HG03196 (cell line): Measurements from ENCODE around the gene FBN2.
"Not testable (repeated sequence)": the region's sequence is repeated elsewhere in the genome, so short reads cannot be mapped to it uniquely, and the experiment has no call there.

ENCODE experiments used
- ATAC-seq: cut with Tn5 transposase; IDR thresholded peaks from one replicate; pipeline ENCODE4 v1.9.1; 2021; ENCODE audit not compliant: unreplicated experiment

FBN2 gene

DNA sequence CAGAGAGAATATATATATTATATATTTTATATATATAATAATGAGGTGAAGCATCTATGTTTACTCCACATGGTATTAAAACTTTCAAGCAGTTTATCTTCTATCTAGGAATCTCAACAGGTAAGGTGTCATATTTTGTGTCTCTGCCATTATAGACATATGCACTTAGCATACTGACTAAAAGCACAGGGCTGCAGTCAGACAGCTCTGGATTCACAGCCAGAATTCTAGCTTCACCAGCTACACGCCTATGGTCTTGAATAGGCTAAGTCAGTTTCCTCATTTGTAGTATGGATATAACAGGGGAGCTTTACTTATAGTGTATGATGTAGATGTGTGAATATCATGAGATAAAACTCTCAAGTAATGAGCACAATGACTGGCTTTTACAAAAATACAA lies 57.9 kb downstream of the FBN2 start:
- ATAC-seq, result no peak

DNA sequence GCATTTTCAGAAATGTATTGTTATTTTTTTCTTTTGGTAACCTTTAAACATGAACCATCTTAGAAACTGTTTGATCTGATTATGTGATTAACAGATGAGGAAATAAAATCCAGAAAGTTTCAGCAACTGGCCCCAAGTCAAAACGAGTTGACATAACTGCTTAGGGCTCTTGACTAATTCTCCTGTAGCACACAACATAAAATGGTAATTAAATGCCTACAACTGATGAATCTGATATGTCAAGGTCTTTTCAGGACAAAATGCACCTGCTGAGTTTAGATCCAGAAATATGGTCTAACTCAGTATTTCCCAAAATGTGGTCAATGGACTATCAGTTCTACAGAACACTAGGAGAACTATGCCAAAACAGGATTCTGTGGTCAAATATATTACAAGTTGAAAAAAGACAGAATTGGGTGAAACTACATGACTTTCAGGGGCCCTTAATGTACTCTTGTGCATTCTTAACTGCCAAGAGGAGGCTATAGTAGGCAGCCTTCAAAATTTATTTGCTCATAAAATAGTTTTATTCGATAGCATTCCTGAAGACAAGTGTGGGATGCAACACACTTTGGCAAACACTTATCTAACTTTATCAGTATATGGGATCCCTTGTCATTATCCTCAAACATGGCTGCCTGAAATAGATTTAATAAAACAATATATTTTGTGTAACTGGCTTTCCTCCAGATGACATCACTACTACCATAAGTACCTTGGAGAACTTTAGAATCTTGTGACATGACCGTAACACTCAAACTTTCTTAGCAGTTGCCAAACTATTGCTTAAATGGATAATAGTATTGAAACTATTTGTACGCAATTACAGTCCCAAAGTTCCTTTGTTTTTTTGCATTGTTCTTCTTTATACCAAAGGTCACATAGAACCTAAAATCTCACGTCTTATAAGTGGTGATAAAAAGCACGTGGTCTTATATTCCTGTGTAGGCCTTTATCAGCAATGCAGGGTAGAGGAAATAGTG lies 59.4 kb downstream of the FBN2 start:
- no peak for ATAC-seq

DNA sequence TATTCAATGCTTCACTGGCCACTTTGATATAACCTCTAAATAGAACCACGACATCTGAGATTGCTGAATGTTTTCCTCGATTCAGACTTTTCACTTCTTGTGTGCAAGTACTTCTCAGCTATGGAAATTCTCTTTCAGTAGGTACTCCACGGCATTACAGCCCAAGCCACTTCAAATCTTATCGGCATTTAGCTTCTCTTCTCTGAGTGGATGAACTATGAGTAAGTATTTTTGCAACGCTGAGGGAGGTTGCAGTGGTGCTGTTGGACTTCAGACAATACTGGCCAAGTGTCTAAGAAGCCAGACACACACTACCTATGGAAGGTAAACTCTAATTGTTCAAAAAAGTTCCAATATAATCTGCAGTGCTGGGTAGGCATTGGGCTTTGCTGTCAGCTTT lies 60.1 kb downstream of the FBN2 start:
- no peak for ATAC-seq

DNA sequence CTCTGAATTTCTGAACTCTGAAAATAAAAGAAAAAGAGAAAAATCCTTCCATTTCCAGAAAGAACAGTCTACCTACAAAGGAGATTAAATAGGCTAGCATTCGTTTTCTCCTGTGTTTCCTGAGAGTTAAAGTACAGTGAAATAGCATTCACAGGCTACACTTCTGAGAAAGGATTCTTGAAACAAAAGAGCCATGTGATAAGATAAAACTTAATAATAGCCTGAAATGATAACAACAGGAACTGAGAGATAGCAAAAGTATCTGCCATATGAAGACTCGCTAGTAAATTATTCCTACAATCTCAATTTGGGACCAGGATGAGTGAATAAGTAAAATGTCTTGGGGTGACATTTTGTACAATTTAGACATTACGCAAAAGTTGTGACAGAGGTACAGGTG lies 62.4 kb downstream of the FBN2 start:
- no peak for ATAC-seq

DNA sequence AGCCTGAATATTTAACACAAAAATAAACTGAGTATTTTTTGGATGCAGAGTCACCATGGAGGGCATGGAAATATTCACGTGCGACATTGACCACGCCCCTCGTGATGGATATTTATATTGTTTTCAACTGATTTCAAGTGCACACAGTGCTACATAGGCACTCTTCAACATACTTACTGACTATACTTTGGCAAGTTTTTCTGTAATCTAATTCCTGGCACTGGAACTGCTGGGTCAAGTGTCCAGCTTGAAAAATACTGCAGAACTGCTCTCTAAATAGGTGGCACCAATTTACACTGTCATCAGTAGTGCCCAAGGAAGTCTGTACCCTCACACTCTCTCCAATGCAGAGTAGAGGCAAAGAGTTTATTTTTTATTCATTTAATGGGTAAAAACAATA lies 65.1 kb downstream of the FBN2 start:
- no peak for ATAC-seq

DNA sequence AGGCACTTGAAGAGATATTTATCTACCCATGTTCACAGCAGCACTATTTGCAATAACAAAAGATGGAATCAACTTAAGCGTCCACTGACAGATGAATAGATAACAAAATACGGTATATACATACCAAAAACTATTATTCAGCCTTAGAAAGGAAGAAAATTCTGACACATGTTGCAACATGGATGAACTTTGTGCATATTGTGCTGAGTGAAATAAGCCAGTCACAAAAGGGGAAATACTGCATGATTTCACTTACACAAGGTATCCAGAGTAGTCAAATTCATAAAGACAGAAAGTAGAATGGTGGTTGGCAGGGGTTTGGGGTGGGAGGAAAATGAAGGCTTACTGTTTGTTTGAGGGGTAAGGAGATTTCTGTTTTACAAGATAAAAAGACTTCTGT lies 66.0 kb downstream of the FBN2 start:
- no peak for ATAC-seq

DNA sequence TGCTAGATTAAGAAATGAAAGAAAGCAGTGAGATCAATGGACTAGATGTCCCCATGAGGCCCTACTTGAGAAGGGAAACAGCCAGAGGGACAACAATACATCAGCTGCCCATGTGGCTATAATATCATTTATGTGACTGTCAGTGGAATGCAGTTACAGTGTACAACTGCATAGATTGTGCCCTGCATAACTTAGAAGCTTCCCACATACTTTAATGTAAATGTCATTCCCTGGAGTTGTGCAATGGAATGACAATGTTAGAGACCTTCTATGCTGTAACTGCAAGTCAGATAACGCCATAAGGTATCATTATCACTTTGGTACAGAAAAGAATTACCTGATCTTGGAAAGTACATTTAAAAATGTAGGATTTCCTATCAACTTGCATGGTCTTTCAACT lies 67.4 kb downstream of the FBN2 start:
- no peak for ATAC-seq

DNA sequence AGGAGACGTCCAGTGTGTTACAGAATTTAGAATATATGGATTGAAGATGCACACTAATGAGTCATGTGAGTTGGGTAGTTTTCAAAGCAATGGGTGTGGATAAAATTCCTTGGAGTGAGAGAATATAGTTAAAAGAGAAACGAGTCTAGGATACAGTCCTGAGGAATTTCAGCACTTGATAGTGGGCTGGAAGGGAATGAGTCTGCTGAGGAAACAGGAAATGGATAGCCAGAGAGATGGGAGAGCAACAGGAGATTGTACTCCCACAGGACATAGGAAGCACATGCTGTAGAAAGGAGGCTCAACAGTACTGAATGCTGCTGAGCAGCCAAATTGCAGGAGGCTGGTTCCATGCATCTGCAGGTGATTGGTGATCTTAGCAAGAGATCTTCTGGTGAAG lies 68.1 kb downstream of the FBN2 start:
- ATAC-seq, result no peak

DNA sequence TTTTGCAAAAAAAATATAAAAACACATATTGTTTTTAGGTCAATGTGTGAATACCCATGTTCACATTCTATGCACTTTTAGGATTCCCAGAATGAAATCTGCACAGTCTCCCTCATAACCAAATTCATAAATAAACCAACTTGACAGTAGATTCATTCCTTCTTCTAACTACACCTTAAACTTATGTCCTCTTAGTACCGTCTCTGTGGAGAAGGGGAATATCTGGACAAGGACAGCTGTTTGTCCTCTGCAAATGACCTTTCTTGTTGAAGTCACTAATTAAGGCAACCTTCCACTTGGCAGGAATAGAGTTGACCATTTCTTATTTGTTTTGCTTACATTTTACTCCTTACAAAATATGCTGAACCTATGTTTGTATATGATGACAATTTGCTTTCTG lies 71.1 kb downstream of the FBN2 start:
- no peak for ATAC-seq

DNA sequence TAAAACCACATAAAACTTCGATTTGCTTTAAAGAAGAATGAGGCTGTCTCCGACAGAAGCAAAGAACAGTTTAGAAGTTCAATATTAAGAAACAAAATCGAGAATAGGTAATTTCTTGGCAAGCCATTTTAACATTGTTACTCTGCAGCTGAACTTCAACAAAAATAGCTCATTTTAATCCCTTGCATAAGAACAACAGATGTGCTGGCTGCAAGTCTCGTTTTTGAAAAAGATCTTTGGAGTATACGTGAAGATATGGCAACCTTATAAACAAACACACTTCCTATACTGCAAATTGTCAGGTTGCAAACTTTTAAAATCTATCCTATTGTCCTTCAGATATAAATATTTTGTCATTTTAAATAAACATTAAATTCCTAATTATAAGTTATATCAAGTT lies 71.5 kb downstream of the FBN2 start:
- no peak for ATAC-seq

DNA sequence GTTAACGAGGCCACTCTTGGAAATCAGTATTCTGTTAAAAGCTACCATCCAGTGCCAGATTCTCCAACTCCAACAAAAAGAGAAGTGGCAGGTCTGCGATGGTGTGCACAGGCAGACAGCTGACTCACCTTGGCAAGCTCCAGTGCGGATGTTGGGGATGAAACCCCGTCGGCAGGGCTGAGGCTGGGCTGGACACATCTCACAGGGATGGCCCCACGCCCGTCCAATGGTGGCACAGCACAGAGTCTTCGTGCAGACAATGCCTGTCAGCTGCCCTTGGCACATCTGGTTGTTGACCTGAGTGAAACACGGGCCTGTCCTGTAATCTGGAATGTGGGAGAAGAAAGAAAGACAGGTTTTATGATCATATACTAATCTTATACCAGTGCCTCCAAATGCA lies 73.4 kb downstream of the FBN2 start:
- no peak for ATAC-seq

DNA sequence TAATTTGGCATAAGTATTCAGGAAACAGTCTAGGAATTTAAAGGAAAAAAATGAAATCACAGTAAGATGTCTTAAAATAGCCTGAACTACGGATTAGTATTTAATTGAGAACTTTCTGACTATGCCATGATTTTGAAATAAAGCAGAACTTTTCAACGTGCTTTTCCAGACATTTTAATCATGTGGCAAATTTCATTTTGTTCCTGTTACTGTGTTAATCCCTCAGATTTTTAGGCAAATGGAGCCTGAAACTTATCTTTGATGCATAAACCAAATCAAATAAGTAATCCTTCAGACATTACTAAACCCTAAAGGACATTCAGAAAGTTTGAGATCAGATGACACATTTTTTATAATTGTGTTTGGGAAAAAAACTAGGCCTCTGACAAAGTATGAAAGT lies 75.7 kb downstream of the FBN2 start:
- no peak for ATAC-seq

DNA sequence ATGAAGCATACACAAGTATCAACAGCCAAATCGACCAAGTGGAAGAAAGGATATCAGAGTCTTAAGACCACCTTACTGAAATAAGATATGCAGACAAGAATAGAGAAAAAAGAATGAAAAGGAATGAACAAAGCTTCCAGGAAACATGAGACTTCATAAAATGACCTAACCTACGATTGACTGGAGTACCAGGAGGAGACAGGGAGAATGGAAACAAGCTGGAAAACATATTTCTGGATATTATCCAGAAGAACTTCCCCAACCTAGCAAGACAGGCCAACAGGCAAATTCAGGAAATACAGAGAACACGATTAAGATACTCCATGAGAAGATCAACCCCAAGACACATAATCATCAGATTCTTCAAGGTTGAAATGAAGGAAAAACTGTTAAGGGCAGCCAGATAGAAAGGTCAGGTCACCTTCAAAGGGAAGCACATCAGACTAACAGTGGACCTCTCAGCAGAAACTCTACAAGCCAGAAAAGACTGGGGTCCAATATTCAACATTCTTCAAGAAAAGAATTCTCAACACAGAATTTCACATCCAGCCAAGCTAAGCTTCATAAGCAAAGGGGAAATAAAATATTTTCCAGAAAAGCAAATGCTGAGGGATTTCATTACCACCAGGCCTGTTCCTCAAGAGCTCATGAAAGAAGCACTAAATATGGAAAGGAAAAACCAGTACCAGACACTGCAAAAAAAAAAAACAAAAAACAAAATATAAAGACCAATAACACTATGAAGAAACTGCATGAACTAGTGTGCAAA lies 80.7 kb downstream of the FBN2 start:
- ATAC-seq, result not testable (repeated sequence)

DNA sequence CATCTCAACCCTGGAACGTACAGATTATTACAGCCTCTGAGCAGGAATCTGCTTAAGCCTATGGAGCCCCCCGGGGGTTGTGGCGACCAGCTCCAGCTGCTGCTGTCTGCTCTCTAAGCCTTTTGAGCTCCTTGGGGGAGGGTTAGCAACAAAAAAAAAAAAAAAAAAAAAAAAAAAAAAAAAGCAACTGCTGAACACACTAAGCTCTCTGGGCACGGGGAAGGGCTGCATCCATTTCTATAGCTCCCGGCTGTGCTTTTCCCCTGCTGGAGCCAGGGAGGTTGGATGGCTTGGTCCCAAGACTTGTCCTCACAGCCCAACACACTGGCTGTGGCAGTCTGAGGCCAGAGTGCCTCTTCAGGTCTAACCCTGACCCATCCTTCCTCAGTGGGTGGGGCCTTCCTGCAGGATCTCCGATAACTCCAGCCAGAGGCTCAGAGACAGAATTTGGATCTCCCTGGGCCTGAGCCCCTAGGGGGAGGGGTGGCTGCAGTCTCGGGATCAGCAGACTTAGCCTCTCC lies 82.1 kb downstream of the FBN2 start:
- no peak for ATAC-seq

DNA sequence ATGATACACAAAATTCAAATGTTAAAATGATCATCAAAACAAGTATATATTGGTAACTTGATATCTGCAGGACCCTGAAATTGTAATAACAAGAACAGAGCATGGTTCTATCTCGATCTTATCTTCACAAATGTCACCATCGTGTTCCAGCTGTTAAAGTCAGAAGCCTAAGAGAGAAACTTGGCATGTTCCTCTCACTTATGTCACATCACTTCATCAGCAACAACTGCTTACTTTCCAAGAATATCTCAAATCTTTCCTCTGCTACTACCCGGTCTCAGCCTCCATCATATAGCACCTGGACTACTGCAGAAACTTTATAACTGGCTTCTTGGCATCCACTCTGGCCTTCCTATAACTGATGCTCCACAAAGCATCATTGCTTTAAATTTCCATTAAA lies 84.9 kb downstream of the FBN2 start:
- no peak for ATAC-seq

DNA sequence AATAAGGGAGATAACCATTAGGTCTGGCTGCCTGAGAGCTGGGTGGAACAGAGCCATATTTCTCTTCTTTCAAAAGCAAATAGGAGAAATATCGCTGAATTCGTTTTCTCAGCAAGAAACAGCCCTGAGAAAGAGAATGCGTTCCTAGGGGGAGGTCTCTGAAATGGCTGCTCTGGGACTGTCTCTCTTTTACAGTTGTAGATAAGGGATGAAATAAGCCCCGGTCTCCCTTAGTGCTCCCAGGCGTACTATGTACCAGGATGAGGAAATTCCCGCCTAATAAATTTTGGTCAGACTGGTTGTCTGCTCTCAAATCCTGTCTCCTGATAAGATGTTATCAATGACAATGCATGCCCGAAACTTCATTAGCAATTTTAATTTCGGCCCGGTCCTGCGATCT lies 90.8 kb downstream of the FBN2 start:
- ATAC-seq, result not testable (repeated sequence)

DNA sequence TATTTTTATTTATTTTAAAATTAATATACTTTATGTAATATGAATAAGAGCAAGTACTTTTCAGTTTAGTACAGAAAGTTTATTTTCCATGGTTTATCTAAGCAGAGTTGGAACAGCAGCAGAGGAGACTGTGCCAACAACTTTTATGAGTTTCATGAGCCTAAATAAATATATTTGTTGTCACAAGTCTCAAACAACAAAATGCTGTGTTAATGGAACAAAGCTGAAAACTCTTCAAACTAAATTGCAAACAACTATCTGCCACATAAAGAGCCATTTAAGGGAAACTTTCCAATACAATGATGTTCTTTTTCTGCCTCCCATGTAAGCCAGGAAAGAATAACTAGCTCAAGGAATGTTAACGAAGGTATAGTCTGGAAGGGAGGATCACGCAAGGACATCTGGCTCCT lies 96.1 kb downstream of the FBN2 start:
- ATAC-seq, result no peak

DNA sequence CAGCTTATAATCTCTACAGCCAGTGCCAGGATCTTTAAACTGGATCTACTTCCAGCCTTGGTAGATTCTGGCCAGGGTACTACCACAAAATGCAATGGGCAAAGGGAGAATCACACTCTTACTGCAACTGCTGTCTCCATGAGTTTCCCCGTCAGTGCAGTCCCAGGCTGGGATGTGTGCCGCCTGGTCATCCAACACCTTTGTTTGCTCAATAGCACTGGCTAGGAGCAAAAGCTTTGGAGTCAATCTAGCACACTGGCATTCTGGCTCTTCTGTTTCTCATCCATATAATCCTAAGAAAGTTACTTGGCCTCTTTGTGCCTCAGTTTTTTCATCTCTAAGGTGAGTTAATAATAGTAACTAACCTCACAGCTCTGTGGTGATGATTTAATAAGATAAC lies 96.9 kb downstream of the FBN2 start:
- ATAC-seq, result no peak

DNA sequence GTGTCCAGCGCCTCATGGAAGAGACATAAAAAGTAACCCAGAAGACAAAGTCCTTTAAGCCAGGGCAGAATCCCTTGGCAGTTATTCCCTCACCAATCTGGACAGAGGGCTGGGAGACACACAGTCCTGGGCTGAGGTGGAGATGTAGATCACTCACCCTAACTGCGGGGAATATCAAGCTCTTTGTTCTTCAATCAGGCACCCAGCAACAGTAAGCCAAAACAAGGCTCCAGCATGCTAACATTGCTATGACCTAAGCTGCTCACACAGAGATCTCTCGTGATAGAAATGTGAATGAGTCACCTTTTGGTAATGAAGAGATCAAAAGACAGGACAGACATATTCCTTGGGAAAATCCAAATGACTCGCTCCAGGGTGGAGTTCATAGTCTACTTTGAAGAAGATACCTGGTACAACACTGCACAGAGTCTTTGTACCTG lies 101.3 kb downstream of the FBN2 start:
- ATAC-seq, result no peak

DNA sequence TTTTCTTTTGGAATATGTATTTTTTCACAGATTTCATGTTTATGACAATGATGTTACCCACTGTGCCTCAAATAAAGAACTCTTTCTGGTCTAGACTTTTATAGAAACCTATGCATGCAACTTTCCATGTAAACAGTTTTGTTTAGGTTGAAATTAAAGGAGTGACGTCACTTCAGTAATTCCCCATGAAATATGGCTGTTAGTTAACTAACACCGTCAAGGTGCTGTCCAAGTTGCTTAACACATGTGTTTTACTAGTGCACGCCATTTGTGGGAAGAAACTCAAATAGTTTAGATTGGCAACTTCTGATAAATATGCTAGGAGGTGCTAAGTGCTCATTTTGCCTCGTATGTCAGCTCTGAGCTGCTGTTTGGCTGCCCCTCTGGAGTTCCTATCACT lies 102.2 kb downstream of the FBN2 start:
- no peak for ATAC-seq

DNA sequence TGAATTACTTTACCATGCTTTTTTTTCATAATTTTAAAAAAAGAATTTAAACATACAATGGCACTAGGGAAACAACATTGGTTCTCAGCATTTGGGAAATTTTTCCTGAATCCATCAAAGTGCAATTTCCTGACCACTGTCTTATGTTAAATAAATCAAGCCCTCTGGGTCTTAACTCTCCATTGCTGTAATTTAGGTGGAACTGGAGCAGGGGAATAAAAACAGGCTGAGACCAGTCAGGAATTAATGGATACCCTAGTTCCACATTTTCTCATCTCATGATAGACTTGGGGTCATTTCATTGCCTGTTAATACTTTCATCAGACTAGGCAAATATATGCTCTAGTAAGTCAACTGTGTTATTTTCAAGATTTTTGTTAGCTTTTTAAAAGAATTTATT lies 103.1 kb downstream of the FBN2 start:
- ATAC-seq, result no peak

DNA sequence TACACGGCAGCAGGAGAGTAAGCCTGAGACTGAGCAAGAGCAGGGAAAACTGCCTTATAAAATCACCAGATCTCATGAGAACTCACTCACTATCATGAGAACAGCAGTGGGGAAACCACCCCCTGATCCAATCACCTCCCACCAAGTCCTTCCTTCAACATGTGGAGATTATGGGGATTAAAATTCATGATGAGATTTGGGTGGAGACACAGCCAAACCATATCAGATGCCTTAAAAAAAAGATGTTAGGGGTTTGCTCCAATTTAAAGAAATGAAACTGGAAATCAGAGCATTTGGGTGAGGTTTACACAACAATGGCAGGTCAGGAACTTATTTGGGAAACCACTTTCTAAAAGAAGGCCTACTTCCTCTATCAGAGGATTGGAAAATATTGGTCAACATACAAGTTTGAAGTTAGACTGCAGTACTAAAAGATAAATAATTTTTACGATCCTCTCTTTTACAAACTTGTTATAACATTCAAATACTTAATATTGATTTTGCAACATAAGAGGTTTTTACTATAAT lies 105.1 kb downstream of the FBN2 start:
- ATAC-seq, result no peak
